T-cell (primary cell): Measurements from ENCODE around the gene TP63. TPM values are rescaled to one million over a fixed set of nuclear protein-coding genes. Genes with fewer than 3 reads are reported as not detected.

Experiments used
- ATAC-seq, 4 experiments: fragments of 200-7000 bp in 3 of 4; fragments of 150-1000 bp in 1 of 4; cut with Tn5 transposase; replicated peaks in 1 of 4; 1 replicate in 3 of 4; 2 replicates in 1 of 4; pipeline ENCODE4 v1.10.0; 2021; ENCODE audit warnings: moderate library complexity in 3 of 4, mild to moderate bottlenecking in 2 of 4, moderate number of reproducible peaks in 1 of 4
- CTCF ChIA-PET, 2 donors: fragments of 300-600 bp; sonication (Branson Sonifier 250); formaldehyde crosslinking; loops; one replicate each; lab custom pipeline; 2022; ENCODE audit warnings: antibody characterized with exemption in 2 of 2; lab: Charles Lee
- POLR2A ChIA-PET, 2 donors: fragments of 300-600 bp; sonication (Branson Sonifier 250); formaldehyde crosslinking; loops; one replicate each; lab custom pipeline; 2022; ENCODE audit warnings: antibody characterized with exemption in 2 of 2; lab: Charles Lee
- DNase-seq, 35 experiments: peaks; one replicate each; pipeline versions ENCODE4 v3.0.0 to v3.0.0-alpha.2; 2013 to 2023
- H3K27ac ChIP-seq: one replicate; pipeline ENCODE4 v1.5.1; 2013; ENCODE audit warnings: low read length
- H3K27me3 ChIP-seq, 2 experiments: replicated peaks in 1 of 2; 1 replicate in 1 of 2; 2 replicates in 1 of 2; pipeline versions ENCODE4 v1.6.1 to v1.7.0; 2013; ENCODE audit warnings: low read length in 1 of 2, mixed read lengths in 1 of 2; ENCODE audit not compliant: control insufficient read depth in 2 of 2, insufficient read depth in 2 of 2; ENCODE audit errors: extremely low read depth in 1 of 2
- H3K36me3 ChIP-seq, 2 donors: 1 replicate in 1 of 2; 2 replicates in 1 of 2; pipeline versions ENCODE4 v1.6.1 to v1.7.0; 2013; ENCODE audit warnings: low read length in 1 of 2; ENCODE audit not compliant: control insufficient read depth in 2 of 2, insufficient read depth in 1 of 2; ENCODE audit errors: extremely low read depth in 1 of 2
- H3K4me1 ChIP-seq, 2 experiments: 1 replicate in 1 of 2; 2 replicates in 1 of 2; pipeline versions ENCODE4 v1.6.1 to v1.7.0; 2013; ENCODE audit warnings: low read length in 2 of 2, mixed read lengths in 1 of 2; ENCODE audit not compliant: insufficient read depth in 2 of 2, control insufficient read depth in 1 of 2; ENCODE audit errors: extremely low read depth in 1 of 2
- H3K4me3 ChIP-seq, 2 donors: 1 replicate in 1 of 2; 2 replicates in 1 of 2; pipeline versions ENCODE4 v1.5.1 to v1.7.0; 2013; ENCODE audit warnings: mild to moderate bottlenecking in 2 of 2, low read length in 1 of 2, moderate library complexity in 1 of 2; ENCODE audit not compliant: control insufficient read depth in 1 of 2; ENCODE audit errors: extremely low read depth in 1 of 2
- H3K9me3 ChIP-seq: 2 replicates; pipeline ENCODE4 v1.7.0; 2013
- H3K27ac Mint-ChIP-seq, 2 donors: one replicate each; pipeline ENCODE4 v1.8.0; 2020 to 2021; ENCODE audit warnings: mild to moderate bottlenecking in 2 of 2, mixed read lengths in 2 of 2
- H3K27me3 Mint-ChIP-seq, 2 donors: one replicate each; pipeline ENCODE4 v1.8.0; 2021 to 2022; ENCODE audit warnings: mixed read lengths in 2 of 2
- H3K36me3 Mint-ChIP-seq: one replicate; pipeline ENCODE4 v1.8.0; 2021; ENCODE audit warnings: mixed read lengths
- H3K4me1 Mint-ChIP-seq, 3 donors: one replicate each; pipeline ENCODE4 v1.8.0; 2020 to 2022; ENCODE audit warnings: mixed read lengths in 3 of 3, mild to moderate bottlenecking in 1 of 3
- H3K4me3 Mint-ChIP-seq, 3 donors: one replicate each; pipeline ENCODE4 v1.8.0; 2020 to 2022; ENCODE audit warnings: mild to moderate bottlenecking in 3 of 3, mixed read lengths in 3 of 3, moderate library complexity in 3 of 3
- H3K9me3 Mint-ChIP-seq, 3 donors: one replicate each; pipeline ENCODE4 v1.8.0; 2020 to 2022; ENCODE audit warnings: mixed read lengths in 3 of 3
- WGBS: methylation state at CpG from one replicate; pipeline ENCODE4 v1.1.5; 2013; ENCODE audit warnings: missing lambda C conversion rate; ENCODE audit not compliant: insufficient coverage; 5-methylcytosine and 5-hydroxymethylcytosine counted together
- total RNA-seq, 35 experiments: library from RNA in 6 of 35; stranded (reverse) in 6 of 35; fragments of 120-200 nt in 1 of 35; gene quantifications; one replicate each; pipeline versions ENCODE4 v1.2.1 to v1.2.4 and lab custom pipeline; 2013 to 2026

The TP63 gene
- total RNA-seq, 5 donors from 2014 or later (not counting 1 experiment from before 2014, with no cell fraction given): 0.35 to 0.75 (median 0.62) TPM; not detected in 1

DNA sequence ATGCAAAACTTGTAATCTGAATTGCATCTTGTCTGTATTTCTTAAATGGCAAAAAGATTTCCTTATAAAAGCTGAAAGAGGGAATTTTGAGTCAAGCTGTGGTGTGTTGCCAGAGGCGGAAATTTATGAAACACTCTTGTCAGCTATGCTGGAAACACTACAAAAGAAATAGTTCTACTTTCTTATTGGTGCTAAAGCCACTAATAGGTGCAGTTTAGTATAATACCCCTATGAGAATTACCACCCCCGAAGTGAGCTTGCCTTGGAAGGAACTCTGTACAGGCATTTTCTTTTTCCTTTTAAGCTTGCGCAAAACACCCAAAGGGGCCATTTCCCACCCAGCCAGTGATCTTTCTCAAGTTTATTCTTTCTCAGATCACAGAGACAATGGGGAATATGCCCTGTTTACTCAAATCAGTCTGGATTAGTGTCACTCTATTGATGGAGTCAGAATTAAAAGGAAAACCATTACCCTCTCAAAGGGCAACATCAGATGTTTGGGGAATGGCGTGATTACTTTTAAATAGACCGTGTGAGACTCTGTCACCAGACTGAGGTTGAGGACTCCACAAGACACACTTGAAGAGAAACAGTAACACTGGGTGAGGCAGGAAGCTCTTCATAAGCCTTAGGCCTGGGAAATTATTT, 166.0 kb downstream of the TP63 start:
- H3K4me3 ChIP-seq: no peak overlapping the region
- H3K27me3 ChIP-seq: no peaks in the 10 kb centered on the region
- no peaks in the 10 kb centered on the region for H3K9me3 Mint-ChIP-seq
- WGBS: no CpG with 5 or more reads among the region's 5 CpGs
- peaks cover 6 to 16% (median 6%) of the 10 kb centered on the region in 3 donors for H3K4me1 Mint-ChIP-seq
- DNase-seq (no peak), ATAC-seq (no peak)
- no peaks in the 10 kb centered on the region for H3K36me3 ChIP-seq
- no peak overlapping the region for H3K27ac Mint-ChIP-seq
- no peak overlapping the region for H3K27ac ChIP-seq
- H3K4me3 Mint-ChIP-seq: no peak overlapping the region
- peaks cover 0 to 1% of the 10 kb centered on the region in 2 donors for H3K27me3 Mint-ChIP-seq
- ChIA-PET POLR2A (no interaction called here), CTCF (no interaction called here)
- H3K36me3 Mint-ChIP-seq: no peaks in the 10 kb centered on the region
- H3K4me1 ChIP-seq: peaks cover 0 to 8% of the 10 kb centered on the region in 2 experiments
- no peaks in the 10 kb centered on the region for H3K9me3 ChIP-seq

DNA sequence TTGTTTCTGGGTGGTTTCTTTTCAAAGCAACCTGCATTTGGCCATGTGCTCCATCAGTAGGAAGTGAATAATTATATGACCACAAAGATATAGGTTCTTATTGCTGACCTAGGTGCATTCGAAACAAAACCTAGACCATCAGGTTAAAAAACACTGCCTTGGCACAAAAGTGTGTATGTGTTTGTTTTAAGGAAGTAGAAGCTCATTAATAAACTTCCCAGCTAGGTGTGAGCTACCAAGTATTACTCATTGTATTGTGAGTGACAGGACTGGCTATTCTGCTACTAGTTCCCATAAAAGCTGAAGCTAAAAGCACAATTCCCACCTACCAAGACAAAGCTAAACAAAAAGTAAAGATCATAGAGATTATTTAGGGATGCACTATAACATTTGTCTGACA, 168.2 kb downstream of the TP63 start:
- ChIA-PET POLR2A (interaction anchor here in 1 of 2 donors (0.6 kb wide), 1 partner anchor 1999 kb away, joined by 3 read pairs; no protein-coding TSS in a partner anchor), CTCF (no interaction called here)
- Histone ChIP-seq H3K27me3 (no peaks in the 10 kb centered on the region), H3K4me3 (no peak overlapping the region), H3K36me3 (no peaks in the 10 kb centered on the region), H3K27ac (no peak overlapping the region), H3K4me1 (peaks cover 0 to 7% of the 10 kb centered on the region in 2 experiments), H3K9me3 (no peaks in the 10 kb centered on the region)
- no peak for DNase-seq
- no peak overlapping the region for H3K27ac Mint-ChIP-seq
- WGBS: no CpG with 5 or more reads among the region's 1 CpG
- H3K9me3 Mint-ChIP-seq: no peaks in the 10 kb centered on the region
- no peaks in the 10 kb centered on the region for H3K36me3 Mint-ChIP-seq
- H3K4me3 Mint-ChIP-seq: no peak overlapping the region
- H3K4me1 Mint-ChIP-seq: peaks cover 6 to 12% (median 6%) of the 10 kb centered on the region in 3 donors
- no peak for ATAC-seq
- H3K27me3 Mint-ChIP-seq: no peaks in the 10 kb centered on the region

- no peaks in the 10 kb centered on the region for H3K27me3 Mint-ChIP-seq
- H3K27me3 ChIP-seq: no peaks in the 10 kb centered on the region
- CTCF ChIA-PET: no interaction called here
- H3K36me3 Mint-ChIP-seq: no peaks in the 10 kb centered on the region
- DNase-seq (no peak), ATAC-seq (no peak)
- H3K36me3 ChIP-seq: no peaks in the 10 kb centered on the region
- H3K27ac Mint-ChIP-seq: no peak overlapping the region
- peaks cover 0 to 2% (median 0%) of the 10 kb centered on the region in 3 donors for H3K4me1 Mint-ChIP-seq
- no peaks in the 10 kb centered on the region for H3K9me3 Mint-ChIP-seq
- no peak overlapping the region for H3K4me3 ChIP-seq
- 71% methylated on average over 1 of the region's 7 CpGs for WGBS
- no peak overlapping the region for H3K27ac ChIP-seq
- H3K9me3 ChIP-seq: no peaks in the 10 kb centered on the region
- POLR2A ChIA-PET: no interaction called here
- H3K4me3 Mint-ChIP-seq: no peak overlapping the region
- H3K4me1 ChIP-seq: no peaks in the 10 kb centered on the region
These were observed 169.2 kb downstream of the TP63 start for GRCh38 chr3:189800436-189800835.

- ChIA-PET CTCF (interaction anchor here in 1 of 2 donors (0.7 kb wide), 1 partner anchor 144 kb away, joined by 3 read pairs; no protein-coding TSS in a partner anchor), POLR2A (no interaction called here)
- Mint-ChIP-seq H3K9me3 (no peaks in the 10 kb centered on the region), H3K27me3 (peaks cover 0 to 2% of the 10 kb centered on the region in 2 donors), H3K27ac (no peak overlapping the region), H3K36me3 (no peaks in the 10 kb centered on the region), H3K4me3 (no peak overlapping the region), H3K4me1 (no peaks in the 10 kb centered on the region)
- no peaks in the 10 kb centered on the region for H3K27me3 ChIP-seq
- no peaks in the 10 kb centered on the region for H3K9me3 ChIP-seq
- no peaks in the 10 kb centered on the region for H3K4me1 ChIP-seq
- no peak overlapping the region for H3K4me3 ChIP-seq
- no peak for DNase-seq
- no peak for ATAC-seq
- no CpG with 5 or more reads among the region's 2 CpGs for WGBS
- no peaks in the 10 kb centered on the region for H3K36me3 ChIP-seq
- H3K27ac ChIP-seq: no peak overlapping the region
These were observed 172.1 kb downstream of the TP63 start for GRCh38 chr3:189803254-189803653.

GRCh38 chr3:189805375-189806067, 174.3 kb downstream of the TP63 start:
- Mint-ChIP-seq H3K27me3 (peaks cover 0 to 2% of the 10 kb centered on the region in 2 donors), H3K4me3 (no peak overlapping the region), H3K4me1 (no peaks in the 10 kb centered on the region), H3K27ac (no peak overlapping the region), H3K36me3 (no peaks in the 10 kb centered on the region), H3K9me3 (no peaks in the 10 kb centered on the region)
- H3K27ac ChIP-seq: no peak overlapping the region
- ATAC-seq (no peak), DNase-seq (no peak)
- no peaks in the 10 kb centered on the region for H3K9me3 ChIP-seq
- H3K4me3 ChIP-seq: no peak overlapping the region
- WGBS: 96% methylated on average over 4 of the region's 4 CpGs
- H3K4me1 ChIP-seq: no peaks in the 10 kb centered on the region
- no peaks in the 10 kb centered on the region for H3K27me3 ChIP-seq
- ChIA-PET CTCF (no interaction called here), POLR2A (no interaction called here)
- H3K36me3 ChIP-seq: no peaks in the 10 kb centered on the region

DNA sequence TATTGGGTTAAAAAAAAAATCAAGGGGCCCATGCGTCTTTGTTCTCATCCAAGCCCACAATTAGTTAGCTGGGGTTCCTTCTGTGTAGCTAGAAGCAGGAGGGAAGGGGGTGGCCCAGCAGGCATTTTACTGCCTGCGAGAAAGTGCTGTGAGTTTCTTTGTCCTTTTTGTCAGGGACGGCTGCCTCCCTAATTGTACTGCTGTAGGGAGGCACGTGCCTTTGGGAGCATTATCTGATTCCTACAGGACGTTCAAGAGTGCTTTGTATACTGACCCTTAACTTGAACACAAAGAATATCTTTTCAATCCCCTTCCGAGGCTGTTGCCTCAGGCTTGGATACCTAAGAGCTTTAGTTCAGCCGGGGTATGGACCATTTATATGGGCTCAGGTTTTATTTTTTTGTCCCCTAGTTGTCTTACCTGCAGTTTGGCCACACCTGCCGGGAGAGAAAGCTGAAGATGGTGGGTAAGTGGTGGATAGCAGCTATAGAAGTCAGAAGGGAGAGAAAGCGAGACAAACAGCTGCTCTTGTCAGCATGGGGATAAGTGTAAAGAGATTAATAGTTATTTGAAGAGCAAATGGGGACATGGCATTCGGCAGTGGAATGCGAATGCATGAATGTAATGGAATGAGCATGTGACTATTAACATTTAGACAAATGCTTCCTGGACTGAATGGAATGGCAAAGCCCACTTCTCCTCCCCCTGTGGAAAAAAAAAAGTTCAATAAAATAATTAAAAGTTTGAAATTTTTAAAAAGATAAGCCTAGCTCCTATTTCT, 175.2 kb downstream of the TP63 start:
- peaks cover 0 to 2% of the 10 kb centered on the region in 2 donors for H3K27me3 Mint-ChIP-seq
- POLR2A ChIA-PET: no interaction called here
- H3K27me3 ChIP-seq: no peaks in the 10 kb centered on the region
- CTCF ChIA-PET: no interaction called here
- H3K27ac ChIP-seq: no peak overlapping the region
- no peaks in the 10 kb centered on the region for H3K4me1 Mint-ChIP-seq
- no peaks in the 10 kb centered on the region for H3K36me3 ChIP-seq
- no peaks in the 10 kb centered on the region for H3K36me3 Mint-ChIP-seq
- no peaks in the 10 kb centered on the region for H3K9me3 Mint-ChIP-seq
- H3K27ac Mint-ChIP-seq: no peak overlapping the region
- WGBS: 78% methylated on average over 5 of the region's 11 CpGs
- ATAC-seq (no peak), DNase-seq (no peak)
- H3K4me3 ChIP-seq: no peak overlapping the region
- H3K9me3 ChIP-seq: no peaks in the 10 kb centered on the region
- H3K4me3 Mint-ChIP-seq: no peak overlapping the region
- H3K4me1 ChIP-seq: no peaks in the 10 kb centered on the region
